ENCODE measurements around the gene SYT17.

The SYT17 gene

GRCh38 chr16:19223235-19224170, 55.5 kb downstream of the SYT17 start:
- no peak for DNase-seq

GRCh38 chr16:19225651-19226050, 57.6 kb downstream of the SYT17 start:
- DNase-seq: no peak

- DNase-seq: no peak
These were observed 59.6 kb downstream of the SYT17 start for GRCh38 chr16:19227643-19228042.

- no peak for DNase-seq
These were observed 60.0 kb downstream of the SYT17 start for GRCh38 chr16:19228052-19228451.

- DNase-seq: no peak
These were observed 60.5 kb downstream of the SYT17 start for GRCh38 chr16:19228575-19228974.

- DNase-seq: no peak
These were observed 62.5 kb downstream of the SYT17 start for GRCh38 chr16:19230575-19230974.

- no peak for DNase-seq
These were observed 63.8 kb downstream of the SYT17 start for GRCh38 chr16:19231881-19232280.

- DNase-seq: no peak
These were observed 64.9 kb downstream of the SYT17 start for GRCh38 chr16:19232988-19233387.

- DNase-seq: no peak
These were observed 67.4 kb downstream of the SYT17 start for GRCh38 chr16:19235478-19235877.

- no peak for DNase-seq
These were observed 67.8 kb downstream of the SYT17 start for GRCh38 chr16:19235886-19236285.

GRCh38 chr16:19236561-19237209, 68.6 kb downstream of the SYT17 start:
- no peak for DNase-seq

GRCh38 chr16:19238406-19238805, 70.4 kb downstream of the SYT17 start:
- DNase-seq: peak; percentile 67

- peak; percentile 72 for DNase-seq
These were observed 71.6 kb downstream of the SYT17 start for GRCh38 chr16:19239511-19240155.

GRCh38 chr16:19240494-19240893, 72.5 kb downstream of the SYT17 start:
- DNase-seq: no peak

GRCh38 chr16:19241512-19241911, 73.5 kb downstream of the SYT17 start:
- no peak for DNase-seq

GRCh38 chr16:19242186-19242585, 74.1 kb downstream of the SYT17 start:
- no peak for DNase-seq

- no peak for DNase-seq
These were observed 75.0 kb downstream of the SYT17 start for GRCh38 chr16:19242987-19243575.

GRCh38 chr16:19245326-19245925, 77.4 kb downstream of the SYT17 start:
- peak; percentile 98 for DNase-seq

GRCh38 chr16:19252904-19253303, 84.9 kb downstream of the SYT17 start:
- no peak for DNase-seq

- no peak for DNase-seq
These were observed 86.6 kb downstream of the SYT17 start for GRCh38 chr16:19254611-19255010.

GRCh38 chr16:19264123-19264673, 96.2 kb downstream of the SYT17 start:
- DNase-seq: no peak

- no peak for DNase-seq
These were observed 97.4 kb downstream of the SYT17 start for GRCh38 chr16:19265380-19265930.
